Measurements from ENCODE around the gene NACC2.

DNA sequence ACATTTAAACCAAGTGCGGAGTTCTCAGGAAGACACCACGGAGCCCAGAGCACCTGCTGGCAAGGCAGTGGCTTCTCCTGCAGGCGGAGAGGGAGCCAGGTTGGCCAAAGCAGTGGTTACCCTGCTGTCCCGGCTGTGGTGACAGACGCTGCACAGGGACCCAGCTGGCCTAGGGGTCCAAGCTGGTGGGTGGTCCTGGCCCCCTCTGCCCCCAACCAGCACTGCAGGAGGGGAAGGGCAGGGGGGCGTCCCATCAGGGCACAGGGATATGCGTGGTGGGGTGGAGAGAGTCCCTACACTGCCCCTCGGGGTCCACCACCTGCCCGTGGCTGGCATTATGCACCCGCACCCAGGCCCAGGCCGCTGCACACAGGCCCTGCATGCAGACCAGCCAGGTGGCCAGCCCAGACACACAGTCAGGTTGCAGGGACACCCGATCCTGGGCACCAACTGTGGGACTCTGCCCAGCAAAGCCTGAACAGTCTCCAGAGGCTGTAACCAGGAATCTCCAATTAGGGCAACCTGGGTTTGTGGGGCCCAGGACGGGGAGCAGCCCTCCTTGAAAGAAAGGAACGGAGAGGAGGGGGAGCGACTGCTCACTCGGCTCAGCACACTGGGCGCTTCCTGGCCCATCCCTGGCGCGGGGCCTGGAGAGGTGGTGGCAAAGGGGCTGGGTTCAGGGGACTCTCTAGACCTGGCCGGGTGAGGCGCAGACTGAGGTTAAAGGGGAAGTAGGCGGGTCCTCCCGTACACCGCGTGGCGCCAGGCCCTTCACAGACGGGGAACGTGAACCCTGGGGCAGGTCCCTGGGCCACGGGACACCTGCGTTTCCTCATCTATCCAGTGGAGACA lies 46.3 kb downstream of the NACC2 start:
- TF ChIP-seq, protein P1, sequence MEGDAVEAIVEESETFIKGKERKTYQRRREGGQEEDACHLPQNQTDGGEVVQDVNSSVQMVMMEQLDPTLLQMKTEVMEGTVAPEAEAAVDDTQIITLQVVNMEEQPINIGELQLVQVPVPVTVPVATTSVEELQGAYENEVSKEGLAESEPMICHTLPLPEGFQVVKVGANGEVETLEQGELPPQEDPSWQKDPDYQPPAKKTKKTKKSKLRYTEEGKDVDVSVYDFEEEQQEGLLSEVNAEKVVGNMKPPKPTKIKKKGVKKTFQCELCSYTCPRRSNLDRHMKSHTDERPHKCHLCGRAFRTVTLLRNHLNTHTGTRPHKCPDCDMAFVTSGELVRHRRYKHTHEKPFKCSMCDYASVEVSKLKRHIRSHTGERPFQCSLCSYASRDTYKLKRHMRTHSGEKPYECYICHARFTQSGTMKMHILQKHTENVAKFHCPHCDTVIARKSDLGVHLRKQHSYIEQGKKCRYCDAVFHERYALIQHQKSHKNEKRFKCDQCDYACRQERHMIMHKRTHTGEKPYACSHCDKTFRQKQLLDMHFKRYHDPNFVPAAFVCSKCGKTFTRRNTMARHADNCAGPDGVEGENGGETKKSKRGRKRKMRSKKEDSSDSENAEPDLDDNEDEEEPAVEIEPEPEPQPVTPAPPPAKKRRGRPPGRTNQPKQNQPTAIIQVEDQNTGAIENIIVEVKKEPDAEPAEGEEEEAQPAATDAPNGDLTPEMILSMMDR (IDR thresholded peaks at IDR 0.05; ENCODE audit: low read depth, low read length), result no peak
- TF ChIP-seq EZH2phosphoT487 (IDR thresholded peaks at IDR 0.05; ENCODE audit: low read depth), result no peak

Measured in OCI-LY3 (cell line).